Muscle layer of duodenum (tissue), 2 donors: Measurements from ENCODE around the gene OPN1LW.
"Not testable (repeated sequence)": the region's sequence is repeated elsewhere in the genome, so short reads cannot be mapped to it uniquely, and the experiment has no call there.

Experiments
- H3K27ac ChIP-seq: one replicate; pipeline ENCODE4 v1.7.0; 2013; ENCODE audit warnings: mild to moderate bottlenecking, low read length
- H3K27me3 ChIP-seq: one replicate; pipeline ENCODE4 v1.7.0; 2013; ENCODE audit warnings: low read depth, mild to moderate bottlenecking, control low read depth, low read length
- H3K36me3 ChIP-seq, 2 donors: one replicate each; pipeline ENCODE4 v1.7.0; 2013; ENCODE audit warnings: low read length in 2 of 2, control low read depth in 1 of 2, mild to moderate bottlenecking in 1 of 2; ENCODE audit not compliant: insufficient read depth in 2 of 2, control insufficient read depth in 1 of 2
- H3K4me1 ChIP-seq, 2 donors: one replicate each; pipeline ENCODE4 v1.7.0; 2013; ENCODE audit warnings: low read length in 2 of 2, mild to moderate bottlenecking in 2 of 2, control low read depth in 1 of 2, moderate library complexity in 1 of 2; ENCODE audit not compliant: insufficient read depth in 2 of 2, control insufficient read depth in 1 of 2
- H3K4me3 ChIP-seq, 2 donors: one replicate each; pipeline ENCODE4 v1.7.0; 2013; ENCODE audit warnings: low read length in 2 of 2, low read depth in 1 of 2, mild to moderate bottlenecking in 1 of 2
- H3K9me3 ChIP-seq, 2 donors: one replicate each; pipeline ENCODE4 v1.7.0; 2013; ENCODE audit warnings: low read length in 2 of 2, control low read depth in 1 of 2, mild to moderate bottlenecking in 1 of 2; ENCODE audit not compliant: control insufficient read depth in 1 of 2
- donor health status: healthy.

Gene OPN1LW

GRCh38 chrX:154164902-154165301, 20.9 kb downstream of the OPN1LW start:
- H3K27me3 ChIP-seq, H3K36me3 ChIP-seq, H3K4me1 ChIP-seq, H3K4me3 ChIP-seq, H3K27ac ChIP-seq, H3K9me3 ChIP-seq: not testable (repeated sequence)

DNA sequence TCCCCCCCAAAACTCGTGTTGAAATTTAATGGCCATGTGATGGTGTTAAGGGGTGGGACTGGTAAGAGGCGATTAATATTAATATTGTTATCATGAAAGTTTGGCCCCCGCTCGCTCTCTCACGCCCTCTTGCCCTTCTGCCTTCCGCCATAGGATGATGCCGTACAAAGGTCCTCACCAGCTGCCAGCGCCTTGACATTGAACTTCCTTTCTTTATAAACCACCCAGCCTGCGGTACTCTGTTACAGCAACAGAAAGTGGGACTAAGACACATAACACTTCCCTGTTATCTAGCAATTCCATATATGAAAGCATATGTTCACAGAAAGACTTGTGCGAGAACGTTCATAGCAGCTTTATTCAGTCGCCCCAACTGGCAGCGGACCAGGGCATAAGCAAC, 24.3 kb downstream of the OPN1LW start:
- H3K36me3 ChIP-seq, H3K4me1 ChIP-seq, H3K27me3 ChIP-seq, H3K4me3 ChIP-seq, H3K27ac ChIP-seq, H3K9me3 ChIP-seq: not testable (repeated sequence)

DNA sequence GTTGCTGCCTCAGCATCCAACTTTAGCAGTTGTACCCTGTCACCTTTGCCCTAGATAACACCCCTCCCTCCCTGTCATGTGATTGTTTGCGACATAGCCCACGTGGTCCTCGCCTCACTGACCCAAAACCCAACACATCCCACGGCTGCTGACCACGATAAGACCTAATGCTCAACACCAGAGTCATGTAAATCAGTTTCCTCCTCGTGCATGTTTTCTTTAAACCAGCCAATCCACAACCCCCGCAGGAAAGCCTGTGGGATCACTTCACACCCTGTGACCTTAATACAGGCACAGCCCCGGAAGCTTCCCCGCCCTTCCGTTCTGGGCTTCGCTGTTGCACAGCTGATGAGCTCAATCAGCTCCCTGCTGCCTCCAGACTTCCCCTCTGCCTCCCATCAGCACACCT, 28.5 kb downstream of the OPN1LW start:
- not testable (repeated sequence) for H3K27ac ChIP-seq, H3K4me1 ChIP-seq, H3K4me3 ChIP-seq, H3K36me3 ChIP-seq, H3K27me3 ChIP-seq, H3K9me3 ChIP-seq

- H3K36me3 ChIP-seq, H3K27ac ChIP-seq, H3K27me3 ChIP-seq, H3K9me3 ChIP-seq, H3K4me1 ChIP-seq, H3K4me3 ChIP-seq: not testable (repeated sequence)
Measured at GRCh38 chrX:154174356-154174755, 30.3 kb downstream of the OPN1LW start.

GRCh38 chrX:154182296-154182695, 38.3 kb downstream of the OPN1LW start, which contains the start of gene OPN1MW:
Gene OPN1MW, plus strand, starts transcription at chrX:154182596. Its CDS starts 82 bp downstream, at chrX:154182678.
- H3K27ac ChIP-seq, H3K4me3 ChIP-seq, H3K4me1 ChIP-seq, H3K36me3 ChIP-seq, H3K9me3 ChIP-seq, H3K27me3 ChIP-seq: not testable (repeated sequence)

- not testable (repeated sequence) for H3K27me3 ChIP-seq, H3K4me1 ChIP-seq, H3K36me3 ChIP-seq, H3K4me3 ChIP-seq, H3K9me3 ChIP-seq, H3K27ac ChIP-seq
Measured at GRCh38 chrX:154183794-154184193, 39.8 kb downstream of the OPN1LW start.

GRCh38 chrX:154192846-154193245, 48.8 kb downstream of the OPN1LW start:
- H3K4me1 ChIP-seq, H3K27me3 ChIP-seq, H3K27ac ChIP-seq, H3K9me3 ChIP-seq, H3K36me3 ChIP-seq, H3K4me3 ChIP-seq: not testable (repeated sequence)

DNA sequence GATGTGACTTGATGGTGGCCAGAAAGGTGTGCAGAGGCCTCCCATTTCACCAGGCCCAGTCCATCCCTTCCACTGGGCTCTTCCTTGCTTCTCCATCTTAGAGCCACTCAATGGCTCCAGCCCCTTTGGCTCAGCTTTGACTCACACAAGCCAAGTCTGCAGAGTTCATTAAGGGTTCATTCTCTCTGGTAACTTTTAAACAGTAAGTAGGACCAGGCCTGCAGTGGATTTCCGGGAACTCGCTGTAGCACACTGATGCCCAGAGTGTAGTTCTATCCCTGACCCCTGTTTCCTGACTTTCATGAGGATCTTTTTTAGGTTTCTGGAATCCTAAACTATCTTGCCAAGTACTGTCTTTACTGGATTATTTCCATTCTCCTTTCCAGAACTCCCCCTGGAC, 50.3 kb downstream of the OPN1LW start:
- H3K9me3 ChIP-seq, H3K4me1 ChIP-seq, H3K27ac ChIP-seq, H3K36me3 ChIP-seq, H3K4me3 ChIP-seq, H3K27me3 ChIP-seq: not testable (repeated sequence)

GRCh38 chrX:154196466-154196865, 52.4 kb downstream of the OPN1LW start:
- not testable (repeated sequence) for H3K4me1 ChIP-seq, H3K4me3 ChIP-seq, H3K27ac ChIP-seq

More at GRCh38 chrX:154196466-154196865, 52.4 kb downstream of the OPN1LW start:
- not testable (repeated sequence) for H3K36me3 ChIP-seq, H3K9me3 ChIP-seq, H3K27me3 ChIP-seq
